ENCODE measurements around the gene GALNT18. TPM values are rescaled to one million over a fixed set of nuclear protein-coding genes. Genes with fewer than 3 reads are reported as not detected.

The GALNT18 gene
- total and polyA plus RNA-seq, 9 donors, result 3.0 to 13.2 (median 7.7) TPM

DNA sequence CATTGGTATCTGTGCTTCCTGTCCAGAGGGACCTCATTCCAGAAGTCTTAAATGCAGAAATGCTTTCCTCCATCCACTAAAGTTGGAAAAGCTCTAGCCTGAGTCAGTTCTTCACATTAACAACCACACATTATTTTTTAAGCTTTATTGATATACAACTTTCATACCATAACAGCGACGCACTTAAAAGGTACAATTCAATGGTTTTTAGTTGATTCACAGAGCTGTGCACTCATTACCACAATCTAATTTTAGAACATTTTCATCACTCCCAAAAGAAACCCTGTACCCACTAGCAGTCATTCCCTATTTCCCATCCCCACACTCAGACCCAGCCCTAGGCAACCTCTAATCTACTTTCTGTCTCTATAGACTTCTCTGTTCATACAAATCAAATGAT, 27.6 kb downstream of the GALNT18 start:
- DNase-seq, result no peak
- Histone ChIP-seq H3K27me3 (no peaks in the 10 kb centered on the region), H3K4me3 (no peak overlapping the region), H3K4me1 (ENCODE audit: insufficient read depth) (no peaks in the 10 kb centered on the region), H3K27ac (no peak overlapping the region), H3K36me3 (no peaks in the 10 kb centered on the region), H3K9me3 (no peaks in the 10 kb centered on the region)
- intact Hi-C loops (cut with DNase I), result no loop called here
- WGBS, 3 donors, result 90 to 98% (median 96%) methylated on average over 2 of the region's 2 CpGs
- no peak for TF ChIP-seq EP300 (IDR thresholded peaks at IDR 0.05)
- TF ChIP-seq, protein P1, sequence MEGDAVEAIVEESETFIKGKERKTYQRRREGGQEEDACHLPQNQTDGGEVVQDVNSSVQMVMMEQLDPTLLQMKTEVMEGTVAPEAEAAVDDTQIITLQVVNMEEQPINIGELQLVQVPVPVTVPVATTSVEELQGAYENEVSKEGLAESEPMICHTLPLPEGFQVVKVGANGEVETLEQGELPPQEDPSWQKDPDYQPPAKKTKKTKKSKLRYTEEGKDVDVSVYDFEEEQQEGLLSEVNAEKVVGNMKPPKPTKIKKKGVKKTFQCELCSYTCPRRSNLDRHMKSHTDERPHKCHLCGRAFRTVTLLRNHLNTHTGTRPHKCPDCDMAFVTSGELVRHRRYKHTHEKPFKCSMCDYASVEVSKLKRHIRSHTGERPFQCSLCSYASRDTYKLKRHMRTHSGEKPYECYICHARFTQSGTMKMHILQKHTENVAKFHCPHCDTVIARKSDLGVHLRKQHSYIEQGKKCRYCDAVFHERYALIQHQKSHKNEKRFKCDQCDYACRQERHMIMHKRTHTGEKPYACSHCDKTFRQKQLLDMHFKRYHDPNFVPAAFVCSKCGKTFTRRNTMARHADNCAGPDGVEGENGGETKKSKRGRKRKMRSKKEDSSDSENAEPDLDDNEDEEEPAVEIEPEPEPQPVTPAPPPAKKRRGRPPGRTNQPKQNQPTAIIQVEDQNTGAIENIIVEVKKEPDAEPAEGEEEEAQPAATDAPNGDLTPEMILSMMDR (IDR thresholded peaks at IDR 0.05), result no peak
- no peak for TF ChIP-seq POLR2A (IDR thresholded peaks at IDR 0.05)

DNA sequence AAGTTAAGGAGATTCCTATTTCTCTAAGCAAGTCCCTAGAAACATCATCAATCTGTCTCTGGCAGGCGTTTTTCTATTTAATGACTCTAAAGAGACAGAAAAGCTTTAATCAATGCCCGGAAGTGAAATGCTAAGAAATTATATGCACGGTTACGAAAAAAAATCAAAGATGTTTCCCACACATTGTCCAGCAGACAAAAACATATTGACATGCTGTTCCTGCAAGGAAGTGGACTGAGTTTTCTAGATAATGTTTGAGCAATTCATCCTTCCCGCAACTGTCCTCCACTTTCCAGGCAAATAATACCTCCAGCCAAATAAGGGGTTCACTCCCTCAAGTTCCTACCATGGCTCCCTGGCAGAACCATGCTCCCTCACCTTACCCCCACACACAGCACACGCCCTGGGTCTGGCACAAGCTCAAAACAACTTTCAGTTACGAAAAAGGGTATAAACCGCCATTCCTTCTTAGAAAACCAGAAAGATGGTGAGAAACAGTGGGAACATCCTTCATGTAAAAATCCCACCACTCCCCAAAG, 29.6 kb downstream of the GALNT18 start:
- Histone ChIP-seq H3K9me3 (no peaks in the 10 kb centered on the region), H3K27ac (no peak overlapping the region), H3K27me3 (no peaks in the 10 kb centered on the region), H3K4me3 (no peak overlapping the region), H3K4me1 (ENCODE audit: insufficient read depth) (no peaks in the 10 kb centered on the region), H3K36me3 (no peaks in the 10 kb centered on the region)
- intact Hi-C loops (cut with DNase I), result no loop called here
- TF ChIP-seq, protein P1 (IDR thresholded peaks at IDR 0.05), result no peak
- no peak for TF ChIP-seq POLR2A (IDR thresholded peaks at IDR 0.05)
- no peak for TF ChIP-seq EP300 (IDR thresholded peaks at IDR 0.05)
- DNase-seq, result no peak
- 73 to 85% (median 83%) methylated on average over 8 of the region's 8 CpGs for WGBS, 3 donors

DNA sequence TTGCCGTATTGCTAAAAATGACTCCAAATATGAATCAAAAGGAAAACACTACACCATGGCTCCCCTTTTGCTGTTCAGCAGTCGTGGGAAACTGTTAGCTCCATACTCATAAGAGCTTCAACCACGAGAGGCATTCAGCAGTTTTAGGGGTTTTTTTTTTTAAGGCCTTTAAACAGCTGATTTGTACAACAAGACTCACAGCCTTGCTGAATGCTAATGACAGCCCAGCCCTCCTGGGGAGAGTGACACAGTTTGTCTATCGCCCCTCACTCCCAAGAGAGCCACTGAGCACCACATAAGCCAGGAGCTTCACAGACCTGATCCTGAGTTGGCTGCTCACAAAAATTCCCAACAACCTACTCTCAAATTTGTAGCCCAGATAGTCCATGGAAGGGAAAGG, 32.4 kb downstream of the GALNT18 start:
- H3K36me3 ChIP-seq, result no peaks in the 10 kb centered on the region
- no peaks in the 10 kb centered on the region for H3K27me3 ChIP-seq
- H3K4me3 ChIP-seq, result no peak overlapping the region
- no peaks in the 10 kb centered on the region for H3K4me1 ChIP-seq (ENCODE audit: insufficient read depth)
- H3K9me3 ChIP-seq, result no peaks in the 10 kb centered on the region
- intact Hi-C loops (cut with DNase I), result no loop called here
- 66 to 72% (median 68%) methylated on average over 4 of the region's 4 CpGs for WGBS, 3 donors
- H3K27ac ChIP-seq, result no peak overlapping the region
- TF ChIP-seq POLR2A (IDR thresholded peaks at IDR 0.05) (no peak), EP300 (IDR thresholded peaks at IDR 0.05) (no peak)
- TF ChIP-seq, protein P1 (IDR thresholded peaks at IDR 0.05), result no peak
- DNase-seq, result no peak

DNA sequence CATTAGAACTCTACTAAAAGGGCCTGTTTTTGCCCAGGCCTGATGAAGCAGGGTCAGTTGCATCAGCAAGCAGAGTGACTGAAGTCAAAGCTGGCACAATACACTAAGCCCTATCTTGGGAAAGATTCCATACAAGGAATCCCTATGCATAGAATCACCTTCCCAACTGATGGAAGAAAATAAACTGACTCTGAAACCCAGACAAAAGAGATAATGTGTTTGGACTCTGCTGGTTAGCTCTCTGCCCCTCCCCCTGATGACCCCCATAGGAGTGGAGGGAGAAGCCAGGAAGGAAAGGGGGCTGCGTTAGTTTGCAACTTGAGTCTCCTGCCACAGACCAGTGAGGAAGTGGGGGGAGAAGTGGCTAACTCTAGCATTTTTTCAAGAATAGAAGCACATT, 32.9 kb downstream of the GALNT18 start:
- no peak for DNase-seq
- 53 to 90% (median 75%) methylated on average over 1 of the region's 1 CpG for WGBS, 3 donors
- Histone ChIP-seq H3K27me3 (no peaks in the 10 kb centered on the region), H3K4me3 (no peak overlapping the region), H3K36me3 (no peaks in the 10 kb centered on the region), H3K27ac (no peak overlapping the region), H3K4me1 (ENCODE audit: insufficient read depth) (no peaks in the 10 kb centered on the region), H3K9me3 (no peaks in the 10 kb centered on the region)
- intact Hi-C loops (cut with DNase I), result no loop called here
- TF ChIP-seq POLR2A (IDR thresholded peaks at IDR 0.05) (no peak), EP300 (IDR thresholded peaks at IDR 0.05) (no peak)
- TF ChIP-seq, protein P1 (IDR thresholded peaks at IDR 0.05), result no peak

All from ovary (tissue), 9 donors.